ENCODE data around the gene PACRG.

GRCh38 chr6:163259689-163260088, 531.9 kb downstream of the PACRG start:
- TF ChIP-seq EP300 (IDR thresholded peaks at IDR 0.05; ENCODE audit: borderline replicate concordance in 1 of 2, low read depth in 2 of 2, low read length in 2 of 2): no peak
- no peak for TF ChIP-seq CTCF (IDR thresholded peaks at IDR 0.05; ENCODE audit: control extremely low read depth in 1 of 3, insufficient read depth in 1 of 3, low read depth in 1 of 3, low read length in 3 of 3)
- no peak for TF ChIP-seq POLR2A (IDR thresholded peaks at IDR 0.05; ENCODE audit: control extremely low read depth in 1 of 2, low read depth in 2 of 2, low read length in 2 of 2)
- no peak for TF ChIP-seq YY1 (IDR thresholded peaks at IDR 0.05; ENCODE audit: low read depth, low read length)
- TF ChIP-seq TAF7 (optimal IDR thresholded peaks at IDR 0.05; ENCODE audit: borderline replicate concordance, low read depth, low read length): no peak
- TF ChIP-seq RFX5 (IDR thresholded peaks at IDR 0.05; ENCODE audit: borderline replicate concordance, low read depth, low read length): no peak
- no peak for TF ChIP-seq KDM1A (IDR thresholded peaks at IDR 0.05; ENCODE audit: borderline replicate concordance, low read length)
- TF ChIP-seq MAFK (IDR thresholded peaks at IDR 0.05; ENCODE audit: low read depth, low read length): no peak
- no peak for TF ChIP-seq JUN (IDR thresholded peaks at IDR 0.05; ENCODE audit: low read depth, low read length)
- no peak for TF ChIP-seq ZNF274 (IDR thresholded peaks at IDR 0.05; ENCODE audit: borderline replicate concordance, extremely low read depth, low read length)
- no peak for TF ChIP-seq USF2 (IDR thresholded peaks at IDR 0.05; ENCODE audit: low read length)
